Stimulated activated CD8-positive, alpha-beta memory T cell treated with anti-CD3 and anti-CD28 coated beads, Interleukin-7, amount 100 ng/mL, for 48 hours (primary cell): ENCODE data around the gene ATRX.
"Not testable (repeated sequence)": the region's sequence is repeated elsewhere in the genome, so short reads cannot be mapped to it uniquely, and the experiment has no call there.

Experiments
- DNase-seq, 2 donors: peaks; one replicate each; pipeline ENCODE4 v3.0.0-alpha.2; 2020; ENCODE audit warnings: low read depth in 1 of 2; ENCODE audit errors: extremely low read depth in 1 of 2

Gene ATRX

GRCh38 chrX:77785486-77786364 lies at the start of gene ATRX:
TSS of gene ATRX (minus strand) at chrX:77786216. CDS start at chrX:77786001, 215 bp downstream.
- DNase-seq: peak; percentile 53 to 61

GRCh38 chrX:77831544-77831943 lies 45.5 kb upstream of the ATRX start:
- DNase-seq: not testable (repeated sequence)

GRCh38 chrX:77821989-77822388 lies 36.0 kb upstream of the ATRX start:
- not testable (repeated sequence) for DNase-seq

- no peak for DNase-seq
Measured at GRCh38 chrX:77820091-77820727, 34.2 kb upstream of the ATRX start.

GRCh38 chrX:77814210-77814609 lies 28.2 kb upstream of the ATRX start:
- no peak for DNase-seq

GRCh38 chrX:77802201-77802600 lies 16.2 kb upstream of the ATRX start:
- DNase-seq: no peak

- DNase-seq: no peak
Measured at GRCh38 chrX:77795124-77795523, 9.1 kb upstream of the ATRX start.

GRCh38 chrX:77793946-77794345 lies 7.9 kb upstream of the ATRX start:
- no peak for DNase-seq

- no peak for DNase-seq
Measured at GRCh38 chrX:77788050-77788449, 2.0 kb upstream of the ATRX start.

GRCh38 chrX:77786365-77786680 lies 307 bp upstream of the ATRX start:
- no peak for DNase-seq

- DNase-seq: no peak
Measured at GRCh38 chrX:77779695-77780094, 6.3 kb downstream of the ATRX start.

- DNase-seq: no peak
Measured at GRCh38 chrX:77776659-77777058, 9.4 kb downstream of the ATRX start.

GRCh38 chrX:77771601-77772000 lies 14.4 kb downstream of the ATRX start:
- DNase-seq: no peak

- no peak for DNase-seq
Measured at GRCh38 chrX:77768787-77769186, 17.2 kb downstream of the ATRX start.

GRCh38 chrX:77766212-77766611 lies 19.8 kb downstream of the ATRX start:
- not testable (repeated sequence) for DNase-seq

- no peak for DNase-seq
Measured at GRCh38 chrX:77755561-77755960, 30.5 kb downstream of the ATRX start.

GRCh38 chrX:77753942-77754341 lies 32.1 kb downstream of the ATRX start:
- not testable (repeated sequence) for DNase-seq

GRCh38 chrX:77749695-77750094 lies 36.3 kb downstream of the ATRX start:
- DNase-seq: no peak

GRCh38 chrX:77743720-77744119 lies 42.3 kb downstream of the ATRX start:
- no peak for DNase-seq

- DNase-seq: no peak
Measured at GRCh38 chrX:77742788-77743476, 43.1 kb downstream of the ATRX start.

GRCh38 chrX:77740376-77740905 lies 45.6 kb downstream of the ATRX start:
- DNase-seq: no peak

GRCh38 chrX:77733342-77733741 lies 52.7 kb downstream of the ATRX start:
- no peak for DNase-seq
